ENCODE data around the gene TRPM1. TPM values are rescaled to one million over a fixed set of nuclear protein-coding genes. Genes with fewer than 3 reads are reported as not detected.

Gene TRPM1
- total RNA-seq, 4 donors from 2014 or later: not detected

GRCh38 chr15:31004220-31004733 is 97.2 kb downstream of the TRPM1 start:
- intact Hi-C loops (cut with DNase I): no loop called here
- H3K27me3 ChIP-seq: peaks cover 0 to 12% (median 0%) of the 10 kb centered on the region in 4 donors
- H3K27ac ChIP-seq (replicated peaks in 1 of 4): no peak overlapping the region
- H3K4me3 ChIP-seq: no peak overlapping the region
- peaks cover 0 to 6% (median 0%) of the 10 kb centered on the region in 4 donors for H3K4me1 ChIP-seq
- H3K36me3 ChIP-seq: no peaks in the 10 kb centered on the region
- WGBS: 32% methylated on average over 5 of the region's 5 CpGs
- DNase-seq (ENCODE audit: extremely low spot score): no peak
- H3K9me3 ChIP-seq: no peaks in the 10 kb centered on the region
- no peak for TF ChIP-seq CTCF (IDR thresholded peaks at IDR 0.05)
- TF ChIP-seq POLR2A (IDR thresholded peaks at IDR 0.05; ENCODE audit: low read depth): no peak
- TF ChIP-seq EP300 (IDR thresholded peaks at IDR 0.05): no peak
- TF ChIP-seq POLR2AphosphoS5 (IDR thresholded peaks at IDR 0.05): no peak

DNA sequence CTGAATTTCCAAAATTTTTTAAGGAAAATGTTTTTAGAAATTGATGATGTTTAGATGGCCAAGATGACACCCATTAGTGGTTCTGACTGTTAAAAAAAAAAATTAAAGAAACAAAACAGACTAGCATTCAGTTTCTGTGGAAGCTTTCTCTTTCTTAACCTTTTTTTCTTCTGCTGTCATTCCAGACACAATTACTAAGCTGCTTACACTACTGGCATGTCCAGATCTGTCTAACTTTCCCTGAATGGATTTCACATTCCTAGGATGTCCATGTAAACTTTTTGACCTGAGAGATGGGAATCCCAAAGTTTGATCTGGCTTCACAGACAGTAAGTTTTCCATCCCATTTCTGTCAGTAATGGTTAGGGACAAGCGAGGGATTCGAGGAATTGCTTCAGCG is 99.8 kb downstream of the TRPM1 start:
- TF ChIP-seq CTCF (IDR thresholded peaks at IDR 0.05) (no peak), POLR2A (IDR thresholded peaks at IDR 0.05; ENCODE audit: low read depth) (no peak), POLR2AphosphoS5 (IDR thresholded peaks at IDR 0.05) (no peak), EP300 (IDR thresholded peaks at IDR 0.05) (no peak)
- Histone ChIP-seq H3K9me3 (no peaks in the 10 kb centered on the region), H3K4me1 (peaks cover 0 to 6% (median 0%) of the 10 kb centered on the region in 4 donors), H3K36me3 (no peaks in the 10 kb centered on the region), H3K27ac (replicated peaks in 1 of 4) (no peak overlapping the region), H3K27me3 (peaks cover 0 to 12% (median 0%) of the 10 kb centered on the region in 4 donors), H3K4me3 (no peak overlapping the region)
- intact Hi-C loops (cut with DNase I): no loop called here
- DNase-seq (ENCODE audit: extremely low spot score): no peak
- WGBS: 98% methylated on average over 3 of the region's 3 CpGs

- 81% methylated on average over 3 of the region's 3 CpGs for WGBS
- intact Hi-C loops (cut with DNase I): loop anchor here (10.0 kb wide), 1 partner anchor 495 kb away; no protein-coding TSS in a partner anchor
- Histone ChIP-seq H3K27ac (replicated peaks in 1 of 4) (no peak overlapping the region), H3K4me3 (no peak overlapping the region), H3K4me1 (peaks cover 0 to under 1% (median 0%) of the 10 kb centered on the region in 4 donors), H3K27me3 (peaks cover 0 to 12% (median 0%) of the 10 kb centered on the region in 4 donors), H3K9me3 (no peaks in the 10 kb centered on the region), H3K36me3 (no peaks in the 10 kb centered on the region)
- TF ChIP-seq POLR2A (IDR thresholded peaks at IDR 0.05; ENCODE audit: low read depth): no peak
- no peak for TF ChIP-seq POLR2AphosphoS5 (IDR thresholded peaks at IDR 0.05)
- TF ChIP-seq EP300 (IDR thresholded peaks at IDR 0.05): no peak
- no peak for TF ChIP-seq CTCF (IDR thresholded peaks at IDR 0.05)
- DNase-seq (ENCODE audit: extremely low spot score): no peak
Observed at GRCh38 chr15:30999729-31000128, 101.8 kb downstream of the TRPM1 start.

DNA sequence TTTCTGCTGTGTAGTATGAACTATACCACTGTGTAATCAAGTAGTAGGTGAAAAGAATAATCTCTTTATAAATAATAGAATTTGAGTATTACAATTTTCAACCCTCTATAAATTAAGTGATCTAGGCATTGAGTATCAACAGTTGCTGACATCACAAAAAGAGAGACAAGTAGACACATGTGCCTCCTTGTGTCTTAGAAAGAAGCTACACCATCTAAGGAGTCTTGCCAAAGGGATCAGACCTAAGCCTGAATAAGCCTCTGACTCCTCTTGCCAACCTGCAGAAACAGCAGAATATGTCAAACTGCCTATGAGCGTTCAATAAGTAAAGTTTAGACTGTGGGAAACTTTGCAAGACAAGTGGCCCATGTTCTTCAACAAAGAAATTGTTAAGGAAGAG is 104.3 kb downstream of the TRPM1 start:
- no peak for TF ChIP-seq CTCF (IDR thresholded peaks at IDR 0.05)
- no peak for TF ChIP-seq POLR2A (IDR thresholded peaks at IDR 0.05; ENCODE audit: low read depth)
- TF ChIP-seq EP300 (IDR thresholded peaks at IDR 0.05): no peak
- TF ChIP-seq POLR2AphosphoS5 (IDR thresholded peaks at IDR 0.05): no peak
- intact Hi-C loops (cut with DNase I): loop anchor here (10.0 kb wide), 1 partner anchor 498 kb away; no protein-coding TSS in a partner anchor
- Histone ChIP-seq H3K4me3 (no peak overlapping the region), H3K36me3 (no peaks in the 10 kb centered on the region), H3K4me1 (peaks cover 0 to 4% (median 4%) of the 10 kb centered on the region in 4 donors), H3K9me3 (no peaks in the 10 kb centered on the region), H3K27ac (replicated peaks in 1 of 4) (no peak overlapping the region), H3K27me3 (peaks cover 0 to 4% (median 0%) of the 10 kb centered on the region in 4 donors)
- WGBS: 100% methylated on average over 1 of the region's 1 CpG
- no peak for DNase-seq (ENCODE audit: extremely low spot score)
